ENCODE data around the gene TMEM37. TPM values are rescaled to one million over a fixed set of nuclear protein-coding genes. Genes with fewer than 3 reads are reported as not detected.

TMEM37 gene
- total and polyA plus RNA-seq, 2 of the 13 experiments (the other 11 are each of a cell fraction or from before 2014, with no cell fraction given): 37.7 to 115 TPM

GRCh38 chr2:119424284-119425118 lies 7.2 kb upstream of the TMEM37 start (continued):
- TF ChIP-seq ZNF20 (CRISPR knock-in tag; IDR thresholded peaks at IDR 0.05) (no peak), SRSF9 (IDR thresholded peaks at IDR 0.05; ENCODE audit: borderline replicate concordance, insufficient read depth, low read depth, low read length, poor library complexity, severe bottlenecking) (no peak), KDM1A (CRISPR knock-in tag; IDR thresholded peaks at IDR 0.05) (no peak), ZNF496 (CRISPR knock-in tag; IDR thresholded peaks at IDR 0.05; ENCODE audit: insufficient replicate concordance) (no peak), TBP (CRISPR knock-in tag; IDR thresholded peaks at IDR 0.05) (no peak), HDAC2 (CRISPR knock-in tag; IDR thresholded peaks at IDR 0.05) (no peak), ZNF33B (CRISPR knock-in tag; IDR thresholded peaks at IDR 0.05) (no peak), NR0B2 (CRISPR knock-in tag; IDR thresholded peaks at IDR 0.05) (no peak), TCF7 (IDR thresholded peaks at IDR 0.05; ENCODE audit: low read depth) (peak; percentile 67), ATAD3A (CRISPR knock-in tag; IDR thresholded peaks at IDR 0.05) (no peak), ZNF780A (CRISPR knock-in tag; IDR thresholded peaks at IDR 0.05) (no peak), CSRNP1 (CRISPR knock-in tag; IDR thresholded peaks at IDR 0.05) (0 out of 2 replicates have a peak, but pooled peaks have one; percentile 65), ARNT2 (CRISPR knock-in tag; IDR thresholded peaks at IDR 0.05; ENCODE audit: low read depth) (no peak), YEATS4 (CRISPR knock-in tag; IDR thresholded peaks at IDR 0.05; ENCODE audit: borderline replicate concordance) (no peak)
- TF ChIP-seq, protein P1, sequence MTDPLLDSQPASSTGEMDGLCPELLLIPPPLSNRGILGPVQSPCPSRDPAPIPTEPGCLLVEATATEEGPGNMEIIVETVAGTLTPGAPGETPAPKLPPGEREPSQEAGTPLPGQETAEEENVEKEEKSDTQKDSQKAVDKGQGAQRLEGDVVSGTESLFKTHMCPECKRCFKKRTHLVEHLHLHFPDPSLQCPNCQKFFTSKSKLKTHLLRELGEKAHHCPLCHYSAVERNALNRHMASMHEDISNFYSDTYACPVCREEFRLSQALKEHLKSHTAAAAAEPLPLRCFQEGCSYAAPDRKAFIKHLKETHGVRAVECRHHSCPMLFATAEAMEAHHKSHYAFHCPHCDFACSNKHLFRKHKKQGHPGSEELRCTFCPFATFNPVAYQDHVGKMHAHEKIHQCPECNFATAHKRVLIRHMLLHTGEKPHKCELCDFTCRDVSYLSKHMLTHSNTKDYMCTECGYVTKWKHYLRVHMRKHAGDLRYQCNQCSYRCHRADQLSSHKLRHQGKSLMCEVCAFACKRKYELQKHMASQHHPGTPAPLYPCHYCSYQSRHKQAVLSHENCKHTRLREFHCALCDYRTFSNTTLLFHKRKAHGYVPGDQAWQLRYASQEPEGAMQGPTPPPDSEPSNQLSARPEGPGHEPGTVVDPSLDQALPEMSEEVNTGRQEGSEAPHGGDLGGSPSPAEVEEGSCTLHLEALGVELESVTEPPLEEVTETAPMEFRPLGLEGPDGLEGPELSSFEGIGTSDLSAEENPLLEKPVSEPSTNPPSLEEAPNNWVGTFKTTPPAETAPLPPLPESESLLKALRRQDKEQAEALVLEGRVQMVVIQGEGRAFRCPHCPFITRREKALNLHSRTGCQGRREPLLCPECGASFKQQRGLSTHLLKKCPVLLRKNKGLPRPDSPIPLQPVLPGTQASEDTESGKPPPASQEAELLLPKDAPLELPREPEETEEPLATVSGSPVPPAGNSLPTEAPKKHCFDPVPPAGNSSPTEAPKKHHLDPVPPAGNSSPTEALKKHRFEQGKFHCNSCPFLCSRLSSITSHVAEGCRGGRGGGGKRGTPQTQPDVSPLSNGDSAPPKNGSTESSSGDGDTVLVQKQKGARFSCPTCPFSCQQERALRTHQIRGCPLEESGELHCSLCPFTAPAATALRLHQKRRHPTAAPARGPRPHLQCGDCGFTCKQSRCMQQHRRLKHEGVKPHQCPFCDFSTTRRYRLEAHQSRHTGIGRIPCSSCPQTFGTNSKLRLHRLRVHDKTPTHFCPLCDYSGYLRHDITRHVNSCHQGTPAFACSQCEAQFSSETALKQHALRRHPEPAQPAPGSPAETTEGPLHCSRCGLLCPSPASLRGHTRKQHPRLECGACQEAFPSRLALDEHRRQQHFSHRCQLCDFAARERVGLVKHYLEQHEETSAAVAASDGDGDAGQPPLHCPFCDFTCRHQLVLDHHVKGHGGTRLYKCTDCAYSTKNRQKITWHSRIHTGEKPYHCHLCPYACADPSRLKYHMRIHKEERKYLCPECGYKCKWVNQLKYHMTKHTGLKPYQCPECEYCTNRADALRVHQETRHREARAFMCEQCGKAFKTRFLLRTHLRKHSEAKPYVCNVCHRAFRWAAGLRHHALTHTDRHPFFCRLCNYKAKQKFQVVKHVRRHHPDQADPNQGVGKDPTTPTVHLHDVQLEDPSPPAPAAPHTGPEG (CRISPR knock-in tag; IDR thresholded peaks at IDR 0.05): no peak
- TF ChIP-seq, protein P2, sequence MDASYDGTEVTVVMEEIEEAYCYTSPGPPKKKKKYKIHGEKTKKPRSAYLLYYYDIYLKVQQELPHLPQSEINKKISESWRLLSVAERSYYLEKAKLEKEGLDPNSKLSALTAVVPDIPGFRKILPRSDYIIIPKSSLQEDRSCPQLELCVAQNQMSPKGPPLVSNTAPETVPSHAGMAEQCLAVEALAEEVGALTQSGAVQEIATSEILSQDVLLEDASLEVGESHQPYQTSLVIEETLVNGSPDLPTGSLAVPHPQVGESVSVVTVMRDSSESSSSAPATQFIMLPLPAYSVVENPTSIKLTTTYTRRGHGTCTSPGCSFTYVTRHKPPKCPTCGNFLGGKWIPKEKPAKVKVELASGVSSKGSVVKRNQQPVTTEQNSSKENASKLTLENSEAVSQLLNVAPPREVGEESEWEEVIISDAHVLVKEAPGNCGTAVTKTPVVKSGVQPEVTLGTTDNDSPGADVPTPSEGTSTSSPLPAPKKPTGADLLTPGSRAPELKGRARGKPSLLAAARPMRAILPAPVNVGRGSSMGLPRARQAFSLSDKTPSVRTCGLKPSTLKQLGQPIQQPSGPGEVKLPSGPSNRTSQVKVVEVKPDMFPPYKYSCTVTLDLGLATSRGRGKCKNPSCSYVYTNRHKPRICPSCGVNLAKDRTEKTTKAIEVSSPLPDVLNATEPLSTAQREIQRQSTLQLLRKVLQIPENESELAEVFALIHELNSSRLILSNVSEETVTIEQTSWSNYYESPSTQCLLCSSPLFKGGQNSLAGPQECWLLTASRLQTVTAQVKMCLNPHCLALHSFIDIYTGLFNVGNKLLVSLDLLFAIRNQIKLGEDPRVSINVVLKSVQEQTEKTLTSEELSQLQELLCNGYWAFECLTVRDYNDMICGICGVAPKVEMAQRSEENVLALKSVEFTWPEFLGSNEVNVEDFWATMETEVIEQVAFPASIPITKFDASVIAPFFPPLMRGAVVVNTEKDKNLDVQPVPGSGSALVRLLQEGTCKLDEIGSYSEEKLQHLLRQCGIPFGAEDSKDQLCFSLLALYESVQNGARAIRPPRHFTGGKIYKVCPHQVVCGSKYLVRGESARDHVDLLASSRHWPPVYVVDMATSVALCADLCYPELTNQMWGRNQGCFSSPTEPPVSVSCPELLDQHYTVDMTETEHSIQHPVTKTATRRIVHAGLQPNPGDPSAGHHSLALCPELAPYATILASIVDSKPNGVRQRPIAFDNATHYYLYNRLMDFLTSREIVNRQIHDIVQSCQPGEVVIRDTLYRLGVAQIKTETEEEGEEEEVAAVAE (CRISPR knock-in tag; IDR thresholded peaks at IDR 0.05; ENCODE audit: borderline replicate concordance): no peak

All from HepG2 (cell line).